IPS DF 6.9 (cell line): ENCODE measurements around the gene DPP4.

ENCODE experiments used
- DNase-seq: peaks from one replicate; pipeline ENCODE4 v3.0.0-alpha.2; 2013; ENCODE audit warnings: low read depth, low spot score
- H3K27ac ChIP-seq: one replicate; pipeline ENCODE4 v1.5.1; 2013; ENCODE audit warnings: low read length, control low read depth
- H3K27me3 ChIP-seq: 2 replicates; pipeline ENCODE4 v1.6.1; 2013; ENCODE audit warnings: mild to moderate bottlenecking, low read length; ENCODE audit not compliant: control insufficient read depth, insufficient read depth
- H3K36me3 ChIP-seq: 2 replicates; pipeline ENCODE4 v1.6.1; 2013; ENCODE audit warnings: low read length; ENCODE audit not compliant: control insufficient read depth, insufficient read depth
- H3K4me1 ChIP-seq: 2 replicates; pipeline ENCODE4 v1.6.1; 2013; ENCODE audit warnings: low read length; ENCODE audit not compliant: control insufficient read depth, insufficient read depth
- H3K4me3 ChIP-seq: 2 replicates; pipeline ENCODE4 v1.5.1; 2013; ENCODE audit warnings: mild to moderate bottlenecking, low read length
- H3K9me3 ChIP-seq: 2 replicates; pipeline ENCODE4 v1.6.1; 2013; ENCODE audit warnings: low read length, inconsistent platforms; ENCODE audit not compliant: control insufficient read depth, insufficient read depth
- WGBS: extraction: QIAGEN DNeasy Blood & Tissue Kit; methylation state at CpG from one replicate; pipeline ENCODE4 v1.1.7; 2013; ENCODE audit warnings: mixed read lengths, missing lambda C conversion rate; ENCODE audit not compliant: insufficient read length, insufficient coverage; 5-methylcytosine and 5-hydroxymethylcytosine counted together

The DPP4 gene

GRCh38 chr2:162007447-162008040, 66.5 kb downstream of the DPP4 start:
- H3K4me3 ChIP-seq = no peak overlapping the region
- H3K27ac ChIP-seq = no peak overlapping the region
- no CpG with 5 or more reads among the region's 3 CpGs for WGBS
- peaks cover 1% of the 10 kb centered on the region; the same call in 1 of the 2 replicates for H3K4me1 ChIP-seq
- no peaks in the 10 kb centered on the region for H3K27me3 ChIP-seq
- H3K9me3 ChIP-seq = no peaks in the 10 kb centered on the region
- DNase-seq = no peak
- H3K36me3 ChIP-seq = no peaks in the 10 kb centered on the region

DNA sequence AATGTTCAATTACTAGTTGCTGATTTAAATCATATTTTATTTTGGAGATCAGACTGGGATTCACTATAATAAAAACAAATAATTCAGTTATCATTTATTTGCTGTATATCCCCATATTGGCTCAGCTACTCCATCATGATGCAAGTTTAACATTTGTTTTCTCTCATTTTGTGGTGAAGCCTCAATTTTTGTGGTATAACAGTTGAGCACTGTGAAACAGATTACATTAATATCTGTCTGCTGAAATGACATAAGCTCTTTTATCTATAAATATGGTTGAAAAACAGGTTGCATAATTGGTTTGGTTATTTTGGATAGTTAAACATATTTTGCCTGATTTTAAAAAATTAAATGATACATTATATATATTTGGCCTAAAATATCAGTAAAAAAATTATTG, 67.7 kb downstream of the DPP4 start:
- no peaks in the 10 kb centered on the region; the same call in 1 of the 2 replicates for H3K4me1 ChIP-seq
- no peak for DNase-seq
- H3K27me3 ChIP-seq = no peaks in the 10 kb centered on the region
- H3K27ac ChIP-seq = no peak overlapping the region
- H3K4me3 ChIP-seq = no peak overlapping the region
- no peaks in the 10 kb centered on the region for H3K9me3 ChIP-seq
- no peaks in the 10 kb centered on the region for H3K36me3 ChIP-seq

DNA sequence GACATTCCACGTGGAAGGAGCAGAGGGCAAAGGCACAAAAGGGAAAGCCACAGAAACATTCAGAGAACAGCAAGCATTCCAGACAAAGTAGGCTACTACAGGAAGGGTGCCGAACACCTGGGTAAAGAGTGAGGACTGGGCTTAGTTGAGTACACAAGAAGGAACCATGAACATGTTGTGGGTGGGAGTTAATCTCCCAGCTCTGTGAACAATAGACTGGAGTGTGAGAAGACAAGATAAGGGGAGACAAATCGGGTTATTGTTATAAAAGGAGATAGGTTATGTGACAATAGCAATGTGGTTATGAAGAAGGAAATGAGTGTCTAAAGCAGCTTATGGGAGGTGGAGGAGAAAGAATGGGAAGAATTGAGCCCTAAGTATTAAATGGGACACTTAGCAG, 70.0 kb downstream of the DPP4 start:
- DNase-seq = no peak
- no peaks in the 10 kb centered on the region; the same call in 1 of the 2 replicates for H3K4me1 ChIP-seq
- H3K27me3 ChIP-seq = no peaks in the 10 kb centered on the region
- WGBS = 94% methylated on average over 1 of the region's 3 CpGs
- no peak overlapping the region for H3K4me3 ChIP-seq
- no peaks in the 10 kb centered on the region for H3K9me3 ChIP-seq
- no peaks in the 10 kb centered on the region for H3K36me3 ChIP-seq
- no peak overlapping the region for H3K27ac ChIP-seq

GRCh38 chr2:162002623-162003235, 71.3 kb downstream of the DPP4 start:
- Histone ChIP-seq H3K4me3 (no peak overlapping the region), H3K27me3 (no peaks in the 10 kb centered on the region), H3K9me3 (no peaks in the 10 kb centered on the region), H3K36me3 (no peaks in the 10 kb centered on the region), H3K27ac (no peak overlapping the region), H3K4me1 (peaks cover 2% of the 10 kb centered on the region; the same call in 1 of the 2 replicates)
- no peak for DNase-seq
- WGBS = no CpG with 5 or more reads among the region's 7 CpGs

DNA sequence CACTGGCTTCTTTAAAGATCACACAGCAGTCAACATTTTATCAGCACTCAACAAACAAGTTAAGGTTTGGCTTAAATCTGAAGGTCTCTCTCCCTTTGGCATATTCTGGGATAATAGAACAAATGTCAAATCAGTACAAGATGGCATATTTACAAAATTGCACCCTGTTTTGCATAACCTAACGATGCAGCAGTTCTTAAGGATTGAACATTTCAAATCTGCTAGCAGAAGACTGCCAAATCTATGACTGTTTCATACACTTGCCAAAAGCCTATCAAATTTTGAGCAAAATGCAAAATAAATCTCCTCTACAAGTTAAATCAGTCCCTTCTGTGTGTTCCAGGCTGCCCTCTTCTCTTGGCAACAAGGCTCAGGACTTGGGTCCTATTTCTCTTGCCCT, 73.6 kb downstream of the DPP4 start:
- Histone ChIP-seq H3K36me3 (no peaks in the 10 kb centered on the region), H3K27me3 (no peaks in the 10 kb centered on the region), H3K27ac (no peak overlapping the region), H3K4me3 (no peak overlapping the region), H3K4me1 (peaks cover 2% of the 10 kb centered on the region; the same call in 1 of the 2 replicates), H3K9me3 (no peaks in the 10 kb centered on the region)
- DNase-seq = no peak
- no CpG with 5 or more reads among the region's 1 CpG for WGBS

DNA sequence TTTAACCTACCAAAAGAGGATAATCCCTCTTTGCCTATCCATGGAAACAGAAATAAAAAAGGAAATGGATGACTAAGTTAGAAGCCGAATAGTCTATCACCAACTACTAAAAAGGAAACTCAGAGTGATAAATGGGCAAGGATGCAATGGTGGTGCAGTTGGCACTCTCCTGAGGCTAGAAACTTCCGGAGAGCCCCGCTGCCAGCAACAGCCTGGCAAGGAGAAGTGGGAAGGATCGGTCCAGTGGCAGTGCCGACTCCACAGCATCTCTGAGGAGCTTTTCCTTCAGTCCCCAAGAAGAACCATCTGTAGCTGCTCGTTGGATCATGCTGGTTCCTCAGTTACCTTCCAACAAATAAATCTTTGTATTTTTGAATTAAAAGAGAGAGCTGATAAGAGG, 74.7 kb downstream of the DPP4 start:
- no peak for DNase-seq

DNA sequence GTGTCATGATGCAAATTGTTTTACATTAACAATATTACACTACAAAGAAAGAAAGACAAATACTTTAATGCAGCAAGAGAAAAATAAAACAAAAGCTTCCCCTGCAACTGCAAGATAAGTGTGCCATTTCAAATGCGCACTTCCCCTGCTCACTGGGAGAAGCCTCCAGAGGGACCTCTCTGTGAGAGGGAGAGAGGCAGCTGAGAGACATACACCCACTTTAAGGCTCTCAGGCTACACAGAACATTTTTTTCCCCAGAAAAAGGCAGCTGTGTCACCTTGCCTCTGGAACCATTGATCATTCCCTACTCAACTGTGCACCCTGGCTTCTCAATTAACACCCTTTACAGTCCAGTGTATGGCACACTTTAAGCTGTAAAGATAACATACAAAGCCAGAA, 75.2 kb downstream of the DPP4 start:
- Histone ChIP-seq H3K9me3 (no peaks in the 10 kb centered on the region), H3K4me3 (no peak overlapping the region), H3K36me3 (no peaks in the 10 kb centered on the region), H3K4me1 (peaks cover 2% of the 10 kb centered on the region; the same call in 1 of the 2 replicates), H3K27me3 (no peaks in the 10 kb centered on the region), H3K27ac (no peak overlapping the region)
- no peak for DNase-seq
- no CpG with 5 or more reads among the region's 1 CpG for WGBS

More for the DNA sequence above, 74.7 kb downstream of the DPP4 start:
- WGBS = no CpG with 5 or more reads among the region's 6 CpGs
- H3K27ac ChIP-seq = no peak overlapping the region
- no peaks in the 10 kb centered on the region for H3K9me3 ChIP-seq
- no peak overlapping the region for H3K4me3 ChIP-seq
- no peaks in the 10 kb centered on the region for H3K27me3 ChIP-seq
- H3K4me1 ChIP-seq = peaks cover 2% of the 10 kb centered on the region; the same call in 1 of the 2 replicates
- H3K36me3 ChIP-seq = no peaks in the 10 kb centered on the region

GRCh38 chr2:161997916-161998471, 76.0 kb downstream of the DPP4 start:
- no peak overlapping the region for H3K4me3 ChIP-seq
- DNase-seq = no peak
- H3K36me3 ChIP-seq = no peaks in the 10 kb centered on the region
- no CpG with 5 or more reads among the region's 9 CpGs for WGBS
- H3K9me3 ChIP-seq = no peaks in the 10 kb centered on the region
- H3K27ac ChIP-seq = no peak overlapping the region
- H3K4me1 ChIP-seq = peaks cover 2% of the 10 kb centered on the region; the same call in 1 of the 2 replicates
- no peaks in the 10 kb centered on the region for H3K27me3 ChIP-seq

DNA sequence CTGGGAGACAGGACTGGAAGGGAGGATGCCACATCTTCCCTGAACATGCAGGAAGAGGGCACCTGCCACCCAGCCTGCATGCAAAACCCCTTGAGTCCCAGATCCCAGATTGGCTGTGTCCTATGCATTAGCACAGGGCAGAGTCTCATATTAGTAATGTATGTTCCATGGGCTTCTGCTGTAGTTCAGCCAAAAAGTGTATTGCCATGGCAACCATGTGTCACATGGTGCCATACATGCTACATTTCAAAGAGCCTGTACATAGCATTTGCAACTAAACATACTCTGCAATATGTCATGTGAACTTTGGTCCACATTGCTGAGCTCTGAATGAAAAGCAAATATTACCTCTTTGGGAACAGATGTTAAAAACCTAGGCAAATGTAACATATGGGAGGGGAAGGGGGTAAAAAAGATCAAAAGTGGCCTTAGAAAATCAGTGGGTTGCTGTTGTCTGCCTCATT, 78.4 kb downstream of the DPP4 start:
- no peak for DNase-seq
- H3K36me3 ChIP-seq = no peaks in the 10 kb centered on the region
- H3K27ac ChIP-seq = no peak overlapping the region
- no peak overlapping the region for H3K4me3 ChIP-seq
- no peaks in the 10 kb centered on the region for H3K27me3 ChIP-seq
- peaks cover 2% of the 10 kb centered on the region; the same call in 1 of the 2 replicates for H3K4me1 ChIP-seq
- H3K9me3 ChIP-seq = no peaks in the 10 kb centered on the region

DNA sequence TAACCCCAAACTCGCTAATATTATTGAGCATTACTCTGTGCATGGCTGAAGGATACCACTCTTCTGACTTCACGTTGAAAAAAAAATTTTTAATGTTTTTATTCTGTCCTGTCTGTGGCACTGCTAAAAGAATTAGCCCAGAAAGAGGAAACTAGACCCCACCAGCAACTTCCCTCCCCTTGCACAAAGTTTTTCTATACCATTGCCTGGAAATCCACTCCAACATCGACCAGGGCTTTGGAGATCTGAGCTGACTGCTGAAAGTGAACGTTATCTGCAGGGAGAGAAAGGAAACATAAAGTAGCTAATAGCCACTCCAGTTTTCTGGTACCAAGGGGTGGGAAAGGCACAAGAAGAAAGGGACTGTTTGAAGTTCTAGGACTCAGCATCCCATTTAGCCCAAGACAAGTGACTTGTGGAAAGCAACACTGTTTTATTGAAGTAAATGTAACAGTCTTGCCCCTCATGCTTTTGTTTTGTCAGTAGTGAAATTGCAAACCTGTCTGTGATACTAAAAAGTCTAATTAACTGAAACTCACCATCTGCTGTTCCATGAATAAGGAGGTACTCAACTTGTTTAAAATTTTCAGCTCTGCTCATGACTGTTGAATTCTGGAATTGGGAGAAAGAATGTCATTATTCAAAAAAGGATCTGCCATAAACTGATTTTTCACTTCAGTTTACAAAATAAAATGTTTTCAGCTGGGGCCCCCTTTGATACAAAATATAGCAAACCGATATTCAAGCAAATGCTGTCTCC, 79.1 kb downstream of the DPP4 start:
- Histone ChIP-seq H3K27me3 (no peaks in the 10 kb centered on the region), H3K36me3 (no peaks in the 10 kb centered on the region), H3K27ac (no peak overlapping the region), H3K9me3 (no peaks in the 10 kb centered on the region), H3K4me1 (peaks cover 2% of the 10 kb centered on the region; the same call in 1 of the 2 replicates), H3K4me3 (no peak overlapping the region)
- DNase-seq = no peak
- no CpG with 5 or more reads among the region's 5 CpGs for WGBS
